Activated CD4-positive, CD25-positive, alpha-beta regulatory T cell treated with anti-CD3 and anti-CD28 coated beads, Interleukin-2, amount 50 U/mL, for 24 hours (primary cell): ENCODE measurements around the gene MOSMO.
"Not testable (repeated sequence)": the region's sequence is repeated elsewhere in the genome, so short reads cannot be mapped to it uniquely, and the experiment has no call there.

Experiments
- ATAC-seq, 2 donors: fragments of 150-1000 bp; cut with Tn5 transposase; one replicate each; pipeline ENCODE4 v1.10.0; 2021; ENCODE audit warnings: mild to moderate bottlenecking in 1 of 2, moderate library complexity in 1 of 2

The MOSMO gene

GRCh38 chr16:22098405-22099255 is 90.7 kb downstream of the MOSMO start:
- ATAC-seq, result peak; percentile 69 to 71

GRCh38 chr16:22099256-22099975 is 91.5 kb downstream of the MOSMO start:
- no peak for ATAC-seq

DNA sequence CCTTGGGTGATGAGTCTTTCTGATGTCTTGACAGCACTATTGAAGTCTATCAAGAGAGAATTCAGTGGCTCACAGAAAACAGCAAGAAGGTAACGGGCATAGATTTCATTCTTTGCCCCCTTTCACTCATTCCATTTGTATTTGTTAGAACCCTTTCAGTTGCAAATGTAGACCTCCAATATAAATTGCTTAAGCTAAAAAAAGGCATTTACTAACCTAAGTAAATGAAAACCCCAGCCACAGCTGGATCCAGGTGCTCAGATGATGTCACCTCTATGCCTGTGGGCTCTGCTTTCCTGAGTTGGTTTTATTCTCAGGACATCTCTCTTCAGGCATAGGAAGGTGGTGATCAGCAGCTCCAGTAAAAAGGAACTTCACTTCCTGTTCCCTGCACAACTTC is 95.5 kb downstream of the MOSMO start:
- ATAC-seq, result no peak

GRCh38 chr16:22109258-22109898 is 101.5 kb downstream of the MOSMO start:
- no peak for ATAC-seq

- not testable (repeated sequence) for ATAC-seq
Measured at GRCh38 chr16:22111629-22112028, 103.7 kb downstream of the MOSMO start.

- no peak for ATAC-seq
Measured at GRCh38 chr16:22116095-22116700, 108.3 kb downstream of the MOSMO start.

- ATAC-seq, result no peak
Measured at GRCh38 chr16:22117609-22118008, 109.7 kb downstream of the MOSMO start.

GRCh38 chr16:22120440-22120839 is 112.5 kb downstream of the MOSMO start:
- no peak for ATAC-seq

DNA sequence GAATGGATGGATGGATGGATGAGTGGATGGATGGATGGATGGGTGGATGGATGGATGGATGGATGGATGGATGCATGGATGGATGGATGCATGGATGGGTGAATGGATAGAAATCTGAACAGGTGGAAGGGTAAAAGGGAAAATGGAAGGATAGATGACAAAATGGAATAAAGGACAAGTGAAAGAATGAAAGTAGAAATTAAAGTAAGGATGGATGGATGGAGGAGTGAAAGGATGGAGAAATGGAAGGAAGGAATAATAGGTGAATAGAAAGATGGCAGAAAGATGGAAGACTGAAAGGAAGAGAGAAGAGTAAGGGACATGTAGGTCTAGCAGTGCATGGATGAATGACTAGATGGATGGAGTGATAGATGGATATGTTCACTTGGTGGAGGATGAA is 114.3 kb downstream of the MOSMO start:
- ATAC-seq, result no peak

- no peak for ATAC-seq
Measured at GRCh38 chr16:22123146-22123545, 115.2 kb downstream of the MOSMO start.

GRCh38 chr16:22123759-22124490 is 116.0 kb downstream of the MOSMO start:
- no peak for ATAC-seq

GRCh38 chr16:22124583-22125284 is 116.8 kb downstream of the MOSMO start:
- no peak for ATAC-seq

DNA sequence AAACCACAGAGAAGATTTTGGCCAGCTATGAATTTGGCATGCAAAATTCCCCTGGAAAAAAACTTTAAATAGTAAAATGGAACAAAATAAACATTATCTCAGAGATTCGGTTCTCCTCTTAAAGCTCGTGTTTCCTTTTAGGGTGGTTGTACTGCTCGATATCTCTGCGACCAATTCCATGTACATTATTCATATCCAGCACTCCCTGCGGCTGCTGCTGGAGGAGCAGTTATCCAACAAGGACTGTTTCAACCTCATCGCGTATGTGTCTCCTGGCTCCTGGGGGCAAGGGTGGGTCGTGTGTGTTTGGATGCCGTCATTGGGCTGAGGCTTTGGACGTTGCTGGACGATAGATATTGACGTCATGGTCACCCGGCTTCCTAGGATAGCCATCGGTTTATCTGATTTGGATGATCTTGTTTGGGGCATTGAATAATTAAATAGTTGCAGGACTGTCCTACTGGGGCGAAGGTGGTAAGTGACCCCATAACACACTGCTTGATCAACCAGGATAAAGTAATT is 118.2 kb downstream of the MOSMO start:
- ATAC-seq, result no peak

DNA sequence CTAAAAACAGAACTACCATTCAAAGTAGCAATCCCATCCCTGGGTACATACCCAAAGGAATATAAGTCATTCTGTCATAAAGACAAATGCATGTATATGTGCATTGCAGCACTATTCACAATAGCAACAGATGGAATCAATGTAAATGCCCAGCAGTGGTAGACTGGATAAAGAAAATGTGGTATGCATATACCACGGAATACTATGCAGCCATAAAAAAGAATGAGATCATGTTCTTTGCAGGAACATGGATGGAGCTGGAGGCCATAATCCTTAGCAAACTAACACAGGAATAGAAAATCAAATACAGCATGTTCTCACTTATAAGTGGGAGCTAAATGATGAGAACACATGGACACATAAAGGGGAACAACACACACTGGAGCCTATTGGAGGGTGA is 120.6 kb downstream of the MOSMO start:
- not testable (repeated sequence) for ATAC-seq

GRCh38 chr16:22130528-22130927 is 122.6 kb downstream of the MOSMO start:
- no peak for ATAC-seq

DNA sequence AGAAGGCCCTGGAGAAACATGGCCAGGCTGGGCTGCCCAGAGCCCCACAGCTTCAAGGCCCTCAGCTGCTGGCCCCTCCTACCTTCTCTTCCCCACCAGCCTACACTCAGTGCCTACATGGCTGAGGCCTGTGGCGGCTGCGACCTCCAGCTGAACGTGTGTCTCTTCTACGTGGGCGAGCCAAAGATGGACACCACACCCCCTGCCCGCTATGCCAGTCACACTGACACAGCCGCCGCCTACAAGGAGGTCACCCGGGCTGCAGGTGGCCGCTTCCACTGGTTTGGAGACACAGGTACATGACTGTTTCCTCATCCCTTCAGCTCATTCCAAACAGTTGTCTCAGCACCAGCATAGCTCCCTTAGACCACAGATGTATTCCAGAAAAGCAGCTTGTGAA is 124.9 kb downstream of the MOSMO start:
- no peak for ATAC-seq
